GM19468 (cell line): ENCODE results near the gene RAB15.

Experiments used
- ATAC-seq: cut with Tn5 transposase; IDR thresholded peaks from one replicate; pipeline ENCODE4 v1.9.1; 2021; ENCODE audit warnings: mild to moderate bottlenecking, moderate library complexity, moderate number of reproducible peaks; ENCODE audit not compliant: unreplicated experiment; ENCODE audit errors: extremely low read depth

Gene RAB15

DNA sequence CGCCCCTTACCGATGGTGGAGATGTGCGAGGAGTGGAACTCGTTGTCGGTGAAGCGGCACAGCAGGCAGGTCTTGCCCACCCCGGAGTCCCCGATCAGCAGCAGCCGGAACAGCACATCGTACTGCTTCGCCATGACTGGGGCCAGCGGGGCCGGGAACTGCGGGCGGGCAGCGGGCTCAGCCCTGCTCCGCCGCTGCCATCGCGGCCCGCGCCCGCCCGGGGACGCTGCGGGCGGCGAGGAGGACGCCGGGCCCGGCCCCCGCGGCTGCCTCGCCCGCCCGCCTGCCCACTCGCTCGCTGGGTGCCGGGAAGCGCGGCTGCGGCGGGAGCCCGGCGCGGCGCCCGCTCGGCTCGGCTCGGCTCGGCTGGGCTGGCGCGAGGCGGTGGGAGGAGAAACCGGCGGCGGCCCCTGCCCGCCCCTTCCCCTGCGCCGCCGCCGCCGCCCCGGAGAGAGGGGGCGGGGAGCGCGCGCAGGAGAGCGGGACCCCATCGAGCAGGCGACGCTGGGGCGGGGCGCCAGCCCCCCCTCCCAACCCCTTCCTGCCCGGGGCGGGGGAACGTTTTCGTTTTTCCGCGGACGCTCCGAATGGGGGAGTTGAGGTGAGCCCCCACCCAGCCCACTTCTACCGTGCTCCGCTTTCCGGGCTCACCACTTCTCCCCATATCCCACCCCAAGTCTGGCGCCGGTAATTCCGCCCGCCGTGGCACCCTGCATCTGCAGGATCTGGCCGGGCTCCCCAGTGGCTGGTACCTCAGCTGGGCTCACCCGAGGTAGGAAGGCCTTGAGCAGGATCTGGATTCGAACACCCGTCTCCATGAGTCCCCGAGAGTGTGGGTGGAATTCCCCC is at the start of gene RAB15:
TSS of gene RAB15 (minus strand) at position 394 of the 849 bp plus-strand sequence. CDS start at position 134, 260 bp downstream.
- no peak for ATAC-seq

DNA sequence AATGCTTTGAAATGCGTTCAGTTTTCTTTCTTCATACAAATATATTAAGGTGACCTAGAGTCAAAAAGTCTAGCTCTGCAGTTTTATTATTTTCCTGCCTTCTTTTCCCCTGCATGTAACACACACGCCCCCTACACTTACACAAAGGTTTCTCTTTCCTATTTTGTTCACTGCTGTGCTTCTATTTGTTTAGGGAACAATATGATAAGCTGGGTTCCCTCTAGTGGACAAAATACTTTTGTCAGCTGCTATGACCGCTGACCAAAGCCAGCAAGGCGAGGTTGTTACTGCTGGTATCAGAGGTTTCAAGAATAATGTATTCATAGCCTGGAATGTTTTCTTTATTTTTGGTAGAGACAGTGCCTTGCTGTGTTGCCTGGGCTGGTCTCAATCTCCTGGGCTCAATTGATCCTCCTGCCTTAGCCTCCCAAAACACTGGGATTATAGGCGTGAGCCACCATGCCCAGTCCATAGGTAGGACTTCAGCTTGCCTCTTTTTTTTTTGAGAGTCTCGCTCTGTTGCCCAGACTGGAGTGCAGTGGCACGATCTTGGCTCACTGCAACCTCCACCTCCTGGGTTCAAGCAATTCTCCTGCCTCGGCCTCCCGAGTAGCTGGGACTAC is 47.9 kb upstream of the RAB15 start:
- no peak for ATAC-seq

DNA sequence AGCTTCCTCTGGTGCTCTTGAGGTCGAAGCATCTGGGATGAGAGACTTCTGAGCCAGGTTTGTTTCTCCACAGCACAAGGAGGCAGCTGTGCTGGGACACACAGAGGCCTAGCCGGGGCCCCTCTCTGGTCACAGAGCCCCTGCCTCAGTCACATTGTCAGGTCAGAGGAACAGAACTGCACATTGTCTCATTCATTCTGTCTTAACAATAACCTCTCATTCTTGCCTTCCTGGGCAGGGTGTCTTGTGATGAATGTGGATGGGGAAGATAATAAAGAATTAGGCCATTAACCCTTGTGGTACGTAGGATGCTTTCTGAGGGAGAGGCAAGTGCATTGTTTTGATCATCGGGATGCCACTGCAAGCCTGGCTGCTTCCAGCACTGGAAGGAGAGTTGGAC is 44.3 kb upstream of the RAB15 start:
- ATAC-seq: no peak

DNA sequence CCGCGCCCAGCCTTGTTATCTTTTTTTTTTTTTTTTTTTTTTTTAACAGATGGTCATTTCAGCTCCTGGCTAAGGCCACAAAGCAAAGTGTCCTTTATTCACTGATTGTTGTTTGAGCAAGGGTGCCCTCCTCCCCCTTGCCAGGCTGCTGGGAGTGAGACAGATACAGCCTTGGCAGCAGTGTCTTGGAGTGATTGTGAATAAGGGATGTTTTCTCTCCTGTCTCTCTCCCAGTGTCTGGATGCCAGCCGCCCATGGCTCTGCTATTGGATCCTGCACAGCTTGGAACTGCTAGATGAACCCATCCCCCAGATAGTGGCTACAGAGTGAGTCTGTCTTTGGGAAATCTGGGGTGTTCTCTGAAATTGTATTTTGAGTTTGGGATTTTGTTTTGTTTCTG is 43.3 kb upstream of the RAB15 start:
- ATAC-seq: no peak

DNA sequence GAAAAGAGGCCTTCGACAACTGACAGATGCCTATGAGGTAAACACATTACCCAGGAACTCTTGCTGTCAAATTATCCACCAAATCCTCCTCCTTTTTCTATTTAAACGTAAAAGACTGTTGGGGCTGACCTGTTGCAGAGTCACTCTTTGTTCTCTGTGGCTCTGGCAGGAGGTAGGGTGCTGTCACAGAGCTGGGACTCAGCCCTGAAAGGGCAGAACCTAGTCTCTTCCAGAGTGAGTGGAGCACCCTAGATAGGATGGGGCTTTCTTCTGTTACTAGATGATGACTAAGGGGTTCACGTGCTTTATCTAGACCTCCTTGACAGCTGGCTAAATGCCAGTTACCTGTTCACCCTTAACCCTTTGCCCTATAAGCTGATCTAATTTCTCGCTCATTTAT is 40.2 kb upstream of the RAB15 start:
- ATAC-seq: no peak

DNA sequence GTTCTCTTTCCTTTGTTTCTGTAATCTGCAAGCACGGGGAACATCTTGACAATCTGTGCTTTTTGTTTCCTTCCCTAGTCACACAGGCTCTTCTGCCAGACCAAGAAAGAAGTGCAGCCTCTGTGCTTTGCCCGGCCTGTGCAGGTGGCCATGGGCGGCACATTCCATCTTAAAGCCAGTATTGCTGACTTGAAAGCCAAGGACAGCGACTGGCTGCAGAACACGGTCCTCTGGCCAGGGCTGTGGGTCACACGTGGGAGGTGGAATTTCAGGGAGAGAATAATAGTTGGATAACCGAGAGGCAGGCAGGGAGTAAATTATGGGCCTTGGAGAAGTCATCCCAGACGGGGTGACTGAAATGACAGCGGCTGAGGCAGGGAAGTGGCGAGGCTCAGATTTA is 39.4 kb upstream of the RAB15 start:
- ATAC-seq: no peak

DNA sequence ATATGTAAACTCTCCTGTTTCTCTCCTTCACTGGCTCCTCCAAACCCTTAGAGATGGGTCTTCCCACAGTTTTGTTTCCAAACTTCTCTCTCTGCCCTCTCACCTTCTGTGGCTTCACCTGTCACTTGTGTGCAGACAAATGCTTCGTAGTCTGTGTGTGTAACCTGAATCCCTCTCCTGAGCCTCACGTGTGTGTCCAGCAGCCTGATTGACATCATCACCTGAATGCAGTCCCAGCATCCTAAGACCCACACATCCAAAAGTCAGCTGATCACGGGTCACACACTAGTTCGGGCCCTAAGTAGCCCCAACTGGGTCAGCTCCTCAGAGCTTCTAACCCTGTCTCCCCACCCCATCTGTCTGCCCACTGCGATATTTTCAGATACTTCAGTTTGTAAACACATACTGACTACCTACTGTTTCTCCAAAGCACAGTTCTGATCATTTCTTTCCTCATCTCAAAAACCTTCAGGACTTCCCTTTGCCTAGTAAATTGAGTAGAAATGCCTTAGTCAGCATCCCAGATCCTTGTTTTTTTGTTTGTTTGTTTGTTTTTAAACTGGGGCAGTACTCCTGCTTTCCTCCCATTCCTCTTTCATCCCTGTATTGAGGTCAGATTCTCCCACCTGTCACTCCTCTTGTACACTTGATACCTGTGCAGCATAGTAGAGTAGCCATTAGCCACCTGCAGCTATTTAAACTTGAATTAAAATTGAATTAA is 38.2 kb upstream of the RAB15 start:
- no peak for ATAC-seq

DNA sequence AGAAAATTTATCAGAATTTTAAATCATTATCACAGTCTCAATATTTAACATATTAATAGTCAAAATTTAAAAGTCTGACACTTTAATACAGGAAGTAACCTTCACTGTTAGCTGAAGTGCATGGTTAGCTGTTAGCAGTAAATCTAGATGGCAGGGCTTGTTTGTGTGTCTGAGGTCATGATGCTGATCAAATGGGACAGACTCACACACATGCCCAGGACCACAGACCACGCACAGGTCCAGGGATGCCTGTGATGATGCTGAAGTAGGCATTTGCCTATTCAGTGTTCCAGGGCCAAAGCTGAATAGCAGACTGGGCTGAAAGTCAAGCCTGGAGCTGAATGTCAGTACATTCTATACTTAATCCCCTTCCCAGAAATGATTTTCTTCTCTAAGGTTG is 35.1 kb upstream of the RAB15 start:
- ATAC-seq: no peak

DNA sequence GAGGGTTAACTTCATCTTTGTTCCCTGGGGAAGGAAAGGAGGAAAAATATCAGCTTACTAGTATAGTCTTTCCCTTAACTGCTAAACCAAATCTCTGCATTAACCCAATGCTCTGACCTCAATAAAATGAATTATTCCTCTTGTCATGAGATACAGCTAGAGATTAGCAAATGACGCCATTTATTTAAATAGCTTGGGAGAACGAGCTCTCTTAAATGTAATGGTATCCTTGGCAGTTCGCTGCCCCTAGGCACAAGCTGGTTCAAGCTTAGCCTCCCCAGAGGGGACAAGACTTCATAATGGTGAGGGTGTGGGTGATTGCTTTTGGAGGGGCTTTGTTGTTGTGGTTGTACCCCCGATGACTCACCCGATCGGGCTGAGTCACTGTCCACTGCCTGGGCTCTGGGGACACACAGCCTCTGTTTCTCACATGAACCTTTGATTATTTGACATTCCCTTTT is 34.2 kb upstream of the RAB15 start:
- no peak for ATAC-seq

DNA sequence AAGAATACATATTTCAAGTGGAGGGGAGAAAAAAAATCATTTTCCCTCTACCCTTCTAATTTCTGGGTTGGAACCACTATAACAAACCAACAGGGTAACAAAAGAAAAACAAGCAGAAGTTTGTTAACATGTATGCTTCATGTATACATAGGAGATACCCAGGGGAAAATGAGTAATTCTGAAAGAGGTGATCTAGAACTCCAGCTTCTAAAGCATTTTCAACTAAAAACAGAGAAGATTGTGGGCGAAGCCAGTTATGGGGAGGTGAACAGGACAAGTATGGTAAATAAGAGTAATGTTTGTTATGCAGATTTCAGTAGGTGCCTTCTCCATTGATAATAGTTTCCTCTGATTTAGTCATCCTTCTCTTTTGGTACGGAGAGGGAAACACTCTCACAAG is 31.3 kb upstream of the RAB15 start:
- ATAC-seq: no peak

DNA sequence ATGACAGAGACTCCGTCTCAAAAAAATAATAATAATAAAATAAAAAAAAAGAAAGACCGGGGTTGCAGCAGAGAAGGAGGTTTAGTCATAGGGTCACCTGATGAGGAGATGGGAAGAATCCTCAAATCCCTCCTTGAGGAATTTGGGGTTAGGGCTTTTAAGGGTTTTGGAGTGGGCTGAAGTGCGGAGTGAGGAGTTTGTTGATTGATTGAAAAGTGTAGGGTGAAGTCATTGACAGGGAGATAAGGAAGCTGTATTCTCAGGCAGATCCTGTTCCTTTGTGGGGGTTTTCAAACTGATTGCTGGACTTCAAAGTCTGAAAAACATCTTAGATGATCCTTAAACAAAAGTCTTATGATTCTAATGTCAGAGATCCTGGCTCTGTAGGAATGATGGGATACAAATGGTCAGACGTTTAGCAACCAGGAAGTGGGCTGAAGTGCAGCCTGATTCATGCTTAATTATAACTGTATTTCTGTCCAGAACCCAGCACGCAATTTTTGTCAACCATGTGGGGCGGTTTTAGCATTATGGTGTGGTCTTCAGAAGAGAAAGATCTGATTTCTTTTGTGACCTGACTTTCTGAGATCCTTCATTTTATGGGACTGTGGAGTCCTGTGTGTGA is 30.6 kb upstream of the RAB15 start:
- ATAC-seq: no peak

DNA sequence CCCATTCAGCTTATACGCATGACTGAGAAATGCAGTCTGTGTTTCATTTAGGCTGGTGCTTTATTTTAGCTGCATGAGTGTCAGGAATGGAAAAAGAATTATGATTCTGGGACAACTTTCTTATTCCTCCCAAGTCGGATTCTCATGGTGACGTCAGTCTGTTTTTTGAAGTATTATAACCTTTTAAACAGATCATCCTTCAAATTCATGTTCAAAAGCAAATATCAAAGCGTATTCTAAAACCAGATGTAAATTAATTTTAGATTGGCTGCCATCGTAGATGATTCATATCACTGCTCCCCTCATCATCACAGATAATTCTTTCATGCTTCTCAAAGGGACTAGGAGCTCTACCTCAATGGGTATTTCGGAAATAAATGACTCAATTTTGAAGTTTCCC is 29.6 kb upstream of the RAB15 start:
- ATAC-seq: no peak

DNA sequence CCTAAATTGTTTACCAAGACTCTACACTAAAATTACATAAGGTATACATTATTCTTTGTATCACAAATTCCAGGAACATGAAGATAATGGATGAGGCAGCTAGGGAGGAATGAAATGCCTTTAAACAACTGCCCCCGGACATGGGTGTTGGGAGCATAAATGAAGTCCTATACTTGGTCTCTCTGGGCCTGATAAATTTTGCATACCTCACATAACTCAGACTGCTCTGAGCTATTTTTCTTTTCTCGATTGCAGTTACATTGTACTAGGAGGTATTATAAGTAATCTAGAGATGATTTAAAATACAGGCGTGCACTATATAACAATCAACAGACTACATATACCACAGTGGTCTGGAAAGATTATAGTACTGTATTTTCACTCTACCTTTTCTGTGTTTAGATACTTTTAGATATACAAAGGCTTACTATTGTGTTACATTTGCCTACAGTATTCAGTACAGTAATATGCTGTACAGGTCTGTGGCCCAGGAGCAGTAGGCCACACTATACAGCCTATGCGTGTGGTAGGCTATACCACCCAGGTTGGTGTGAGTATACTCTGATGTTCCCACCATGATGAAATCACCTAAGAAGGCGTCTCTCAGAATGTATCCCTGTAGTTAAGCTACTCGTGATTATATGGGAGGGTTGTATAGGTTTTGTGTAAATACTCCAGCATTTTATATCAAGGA is 28.9 kb upstream of the RAB15 start:
- no peak for ATAC-seq

DNA sequence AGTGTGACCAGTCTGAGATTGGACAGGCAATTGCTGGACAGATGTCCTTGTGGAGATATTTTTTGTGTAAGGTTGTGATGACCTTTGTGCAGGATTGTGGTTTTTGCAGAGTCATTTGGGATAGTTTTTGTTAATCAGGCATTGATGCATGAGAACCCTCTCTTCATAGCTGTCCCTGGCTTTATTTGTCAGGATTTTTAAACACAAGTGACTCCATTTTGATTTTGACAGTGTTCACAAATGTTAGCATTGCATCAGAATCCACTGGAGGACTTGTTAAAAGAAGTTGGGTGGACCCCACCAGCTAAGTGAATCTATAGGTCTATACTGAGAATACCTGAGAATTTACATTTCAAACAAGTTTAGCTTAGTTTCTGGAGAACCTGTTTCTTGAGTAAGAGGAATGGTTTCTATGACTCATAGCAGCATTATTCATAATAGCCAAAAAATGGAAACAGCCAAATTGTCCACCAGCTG is 26.4 kb upstream of the RAB15 start:
- no peak for ATAC-seq

DNA sequence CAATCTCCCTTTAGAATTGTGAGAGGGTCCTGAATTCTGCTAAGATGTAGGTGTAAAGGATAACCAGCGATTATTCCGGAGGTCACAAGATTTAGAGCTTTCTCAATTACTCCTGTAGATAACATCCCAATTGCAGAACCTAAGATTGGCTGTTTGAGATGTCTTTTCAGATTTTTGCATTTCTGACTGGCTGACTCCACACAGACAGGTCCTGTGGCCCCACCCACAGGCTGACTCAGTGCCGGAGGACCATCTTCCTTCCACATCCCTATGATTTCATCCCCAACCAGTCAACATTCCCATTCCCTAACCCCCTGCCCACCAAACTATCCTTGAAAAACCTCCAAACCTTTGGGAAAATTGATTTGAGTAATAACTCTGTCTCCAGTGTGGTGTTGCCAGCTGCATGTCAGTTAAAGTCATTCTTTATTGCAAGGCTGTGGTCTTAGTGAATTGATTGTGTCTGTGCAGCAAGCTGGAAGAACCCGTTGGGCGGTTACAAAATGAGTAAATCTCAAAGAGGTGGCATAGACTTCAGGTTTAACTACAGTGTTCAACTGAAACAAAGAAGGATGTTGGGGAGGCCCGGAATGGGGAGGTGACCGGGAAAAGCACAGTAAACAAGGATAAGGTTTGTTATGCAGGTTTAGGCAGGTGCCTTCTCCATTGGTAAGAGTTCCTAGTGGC is 25.1 kb upstream of the RAB15 start:
- no peak for ATAC-seq

DNA sequence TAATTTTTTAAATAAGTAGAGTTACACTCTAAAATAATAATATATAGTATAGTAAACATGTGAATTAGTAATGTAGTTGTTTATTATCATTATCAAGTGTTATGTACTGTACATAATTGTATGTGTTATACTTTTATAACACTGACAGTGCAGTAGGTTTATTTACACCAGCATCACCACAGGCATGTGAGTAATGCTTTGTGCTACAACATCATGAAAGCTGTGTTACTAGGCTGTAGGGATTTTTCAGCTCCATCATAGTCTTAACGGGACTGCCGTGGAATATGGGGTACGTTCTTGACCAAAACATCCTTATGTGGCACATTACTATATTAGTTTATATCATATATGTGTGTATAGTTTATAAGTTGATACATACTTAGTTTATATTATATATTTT is 23.2 kb upstream of the RAB15 start:
- ATAC-seq: no peak

DNA sequence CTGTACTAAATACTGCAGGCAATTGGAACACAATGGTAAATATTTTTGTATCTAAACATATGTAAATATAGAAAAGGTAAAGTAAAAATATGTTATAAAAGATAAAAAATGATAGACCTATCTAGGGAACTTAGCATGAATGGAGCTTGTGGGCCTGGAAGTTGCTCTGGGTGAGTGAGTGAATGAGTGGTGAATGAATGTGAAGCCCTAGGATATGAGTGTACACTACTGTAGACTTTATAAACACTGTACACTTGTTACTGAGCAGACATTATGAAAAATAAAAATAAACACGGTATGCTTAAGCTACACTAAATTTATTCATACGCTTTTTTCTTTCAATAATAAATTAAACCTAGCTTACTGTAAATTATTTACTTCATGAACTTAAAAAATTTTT is 22.4 kb upstream of the RAB15 start:
- ATAC-seq: no peak

DNA sequence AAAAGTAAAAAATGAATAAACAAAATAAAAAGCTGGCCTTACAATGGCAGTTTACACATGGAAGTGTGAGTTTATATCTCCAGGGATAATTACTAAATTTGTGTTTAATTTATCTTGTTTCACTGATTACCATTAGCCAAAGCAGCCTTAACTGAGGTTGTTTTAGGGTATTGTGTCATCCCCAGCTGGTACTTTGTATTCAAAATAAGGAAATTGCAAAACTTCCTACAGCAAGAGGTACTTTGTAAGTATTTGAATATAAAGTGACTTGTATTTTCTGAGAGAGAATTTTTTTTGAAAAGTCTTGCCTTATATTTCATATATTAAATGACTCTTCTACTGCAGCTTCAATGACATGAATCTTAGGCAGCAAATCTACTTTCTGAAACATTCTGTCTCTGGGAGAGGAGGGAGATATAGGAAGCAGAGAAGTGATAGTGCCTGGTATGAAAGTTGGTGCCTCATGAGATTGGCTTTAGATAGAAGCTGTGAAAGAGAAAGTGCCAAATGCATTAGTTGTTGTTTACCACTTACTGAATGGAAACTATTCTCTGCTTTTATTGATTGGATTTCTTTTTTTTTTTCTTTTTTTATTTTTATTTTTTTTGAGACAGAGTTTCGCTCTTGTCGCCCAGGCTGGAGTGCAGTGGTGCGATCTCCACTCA is 21.3 kb upstream of the RAB15 start:
- ATAC-seq: no peak

DNA sequence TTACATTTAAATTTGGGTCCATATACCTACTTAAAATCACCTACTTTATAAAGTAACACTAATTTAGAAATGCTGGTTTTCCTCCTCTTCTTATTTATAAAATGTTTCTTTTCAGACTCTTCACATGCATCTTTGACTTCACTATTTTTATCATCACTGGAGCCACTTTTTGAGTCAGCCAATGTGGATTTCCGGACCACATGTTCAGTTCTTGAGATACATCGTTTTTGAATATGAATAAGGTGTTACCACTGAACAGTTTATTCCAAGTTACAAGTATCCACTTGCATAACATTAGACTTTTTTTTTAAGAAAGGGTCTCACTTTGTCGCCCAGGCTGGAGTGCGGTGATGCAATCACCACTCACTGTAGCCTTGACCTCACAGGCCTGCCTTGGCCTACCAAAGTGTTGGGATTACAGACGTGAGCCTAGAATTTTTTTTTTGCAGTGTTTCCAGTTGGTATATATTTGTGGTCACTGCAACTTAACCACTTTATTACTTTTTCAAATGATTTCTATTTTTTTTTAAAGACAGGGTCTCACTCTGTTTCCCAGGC is 20.3 kb upstream of the RAB15 start:
- no peak for ATAC-seq
